ENCODE data around the gene PPP1R13B.

Gene PPP1R13B

GRCh38 chr14:103836976-103837725 is 10.2 kb downstream of the PPP1R13B start:
- no peak for DNase-seq (ENCODE audit: low spot score)

GRCh38 chr14:103834956-103835355 is 12.4 kb downstream of the PPP1R13B start:
- DNase-seq (ENCODE audit: low spot score) = no peak

GRCh38 chr14:103833711-103834110 is 13.7 kb downstream of the PPP1R13B start:
- DNase-seq (ENCODE audit: low spot score) = peak; percentile 32

- DNase-seq (ENCODE audit: low spot score) = no peak
These were observed 15.3 kb downstream of the PPP1R13B start for GRCh38 chr14:103832046-103832445.

- DNase-seq (ENCODE audit: low spot score) = no peak
These were observed 16.7 kb downstream of the PPP1R13B start for GRCh38 chr14:103830511-103831270.

GRCh38 chr14:103828315-103828967 is 18.9 kb downstream of the PPP1R13B start:
- DNase-seq (ENCODE audit: low spot score) = peak; percentile 35

GRCh38 chr14:103825101-103825500 is 22.3 kb downstream of the PPP1R13B start:
- DNase-seq (ENCODE audit: low spot score) = peak; percentile 68

- DNase-seq (ENCODE audit: low spot score) = peak; percentile 56
These were observed 26.5 kb downstream of the PPP1R13B start for GRCh38 chr14:103820908-103821307.

- no peak for DNase-seq (ENCODE audit: low spot score)
These were observed 27.0 kb downstream of the PPP1R13B start for GRCh38 chr14:103820382-103820781.

GRCh38 chr14:103819503-103820307 is 27.7 kb downstream of the PPP1R13B start:
- DNase-seq (ENCODE audit: low spot score) = peak; percentile 60

GRCh38 chr14:103818870-103819269 is 28.5 kb downstream of the PPP1R13B start:
- DNase-seq (ENCODE audit: low spot score) = no peak

GRCh38 chr14:103818422-103818821 is 29.0 kb downstream of the PPP1R13B start:
- DNase-seq (ENCODE audit: low spot score) = no peak

GRCh38 chr14:103817595-103817994 is 29.8 kb downstream of the PPP1R13B start:
- DNase-seq (ENCODE audit: low spot score) = no peak

GRCh38 chr14:103816991-103817390 is 30.4 kb downstream of the PPP1R13B start:
- DNase-seq (ENCODE audit: low spot score) = no peak

GRCh38 chr14:103815253-103815652 is 32.1 kb downstream of the PPP1R13B start:
- DNase-seq (ENCODE audit: low spot score) = no peak

GRCh38 chr14:103811189-103811588 is 36.2 kb downstream of the PPP1R13B start:
- no peak for DNase-seq (ENCODE audit: low spot score)

- peak; percentile 72 for DNase-seq (ENCODE audit: low spot score)
These were observed 38.9 kb downstream of the PPP1R13B start for GRCh38 chr14:103808403-103809001.

GRCh38 chr14:103806805-103807204 is 40.6 kb downstream of the PPP1R13B start:
- no peak for DNase-seq (ENCODE audit: low spot score)

- DNase-seq (ENCODE audit: low spot score) = no peak
These were observed 41.7 kb downstream of the PPP1R13B start for GRCh38 chr14:103805708-103806107.

GRCh38 chr14:103803661-103804060 is 43.7 kb downstream of the PPP1R13B start:
- DNase-seq (ENCODE audit: low spot score) = peak; percentile 65

GRCh38 chr14:103802356-103802755 is 45.0 kb downstream of the PPP1R13B start:
- DNase-seq (ENCODE audit: low spot score) = no peak

GRCh38 chr14:103801459-103801858 is 45.9 kb downstream of the PPP1R13B start:
- peak; percentile 87 for DNase-seq (ENCODE audit: low spot score)
